Heart right ventricle (tissue), 16 donors: Measurements from ENCODE around the gene SH2D4B. TPM values are rescaled to one million over a fixed set of nuclear protein-coding genes. Genes with fewer than 3 reads are reported as not detected.

ENCODE experiments used
- ATAC-seq, 8 donors: fragments of 200-7000 bp; cut with Tn5 transposase; one replicate each; pipeline ENCODE4 v1.9.1; 2020; ENCODE audit warnings: mild to moderate bottlenecking in 8 of 8, moderate library complexity in 8 of 8, moderate number of reproducible peaks in 1 of 8
- DNase-seq, 2 donors: peaks; one replicate each; pipeline ENCODE4 v3.0.0-alpha.2; 2020
- H3K27ac ChIP-seq, 10 donors: fragments of 200-600 bp; sonication (generic) in 2 of 10; one replicate each; pipeline versions ENCODE4 v1.5.0 to v1.8.0; 2020 to 2022; ENCODE audit warnings: mild to moderate bottlenecking in 3 of 10
- H3K27me3 ChIP-seq, 7 donors: fragments of 200-600 bp; one replicate each; pipeline ENCODE4 v1.8.0; 2021 to 2022; ENCODE audit warnings: mild to moderate bottlenecking in 2 of 7
- H3K36me3 ChIP-seq, 9 donors: fragments of 200-600 bp; sonication (generic) in 1 of 9; one replicate each; pipeline versions ENCODE4 v1.5.0 to v1.8.0; 2020 to 2022; ENCODE audit warnings: mild to moderate bottlenecking in 2 of 9
- H3K4me1 ChIP-seq, 9 donors: fragments of 200-600 bp; sonication (generic) in 1 of 9; one replicate each; pipeline versions ENCODE4 v1.5.0 to v1.8.0; 2020 to 2022; ENCODE audit warnings: mild to moderate bottlenecking in 4 of 9
- H3K4me3 ChIP-seq, 10 donors: fragments of 200-600 bp; sonication (generic) in 2 of 10; one replicate each; pipeline versions ENCODE4 v1.5.0 to v1.8.0; 2020 to 2022; ENCODE audit warnings: mild to moderate bottlenecking in 7 of 10, moderate library complexity in 2 of 10
- H3K9me3 ChIP-seq, 11 donors: fragments of 200-600 bp in 10 of 11; sonication (generic) in 2 of 11; one replicate each; pipeline versions ENCODE4 v1.5.0 to v1.8.0; 2013 to 2022; ENCODE audit warnings: mild to moderate bottlenecking in 2 of 11, control low read depth in 1 of 11, moderate library complexity in 1 of 11
- CTCF ChIP-seq, 9 donors: fragments of 200-600 bp; sonication (generic) in 2 of 9; IDR thresholded peaks; one replicate each; pipeline versions ENCODE4 v1.5.0 to v1.8.0; 2021 to 2022; ENCODE audit warnings: antibody characterized with exemption in 9 of 9, mild to moderate bottlenecking in 5 of 9, moderate library complexity in 1 of 9
- WGBS, 2 donors: extraction: QIAGEN DNeasy Blood & Tissue Kit; methylation state at CpG; one replicate each; pipeline ENCODE4 v1.1.7; 2013; ENCODE audit warnings: inconsistent platforms in 1 of 2; 5-methylcytosine and 5-hydroxymethylcytosine counted together
- intact Hi-C, 10 donors: fragments of 100-400 bp; cut with DNase I; formaldehyde crosslinking; loops; one replicate each; pipeline versions ENCODE4 v1.11.1 to v1.14.2; 2022
- polyA plus RNA-seq, 2 donors: library from polyadenylated mRNA; stranded (reverse); fragments of 200-250 nt; gene quantifications; one replicate each; pipeline ENCODE4 v1.2.3, GENCODE V29; 2013
- total RNA-seq, 10 donors: library from RNA; stranded (reverse); fragmentation: NEBNext Ultra II Directional in 3 of 10; extraction: Animal tissue kit (Norgen Biotek cat#: 25700) in 3 of 10; gene quantifications; one replicate each; pipeline versions ENCODE4 v1.2.1 to v1.2.4, GENCODE V29; 2021 to 2023
- donor health status: Arrhythmogenic right ventricular cardiomyopathy.
- donor health status: ischemic (EF 13 %, LVEDD 7.1; RV severe dilation, severe dysfunction).
- donor health status: healthy with polysubstance abuse.
- donor health status: DM: no; HTN: yes; CAD: no.
- donor health status: DM: no; HTN: no; CAD: no.
- donor health status: ischemic (EF 25% LVEDD 6.9; RV normal size, moderate dysfunction).
- donor health status: ischemic (EF 25% LVEDD 5.7; RV mildly dilated, moderate dysfunction).
- donor health status: healthy.
- donor health status: DM: yes; HTN: yes; CAD: no.
- donor health status: Ischemic cardiomyopathy.
- donor health status: ischemic (EF 35%, LVEDD 5.7; RV mildly dilated, moderate dysfunction).
- donor health status: nonischemic (EF 11% LVEDD 7.7; RV severe dilation, severe dysfunction).
- donor health status: DM: yes; HTN: yes; CAD: no.
- donor health status: PGD.
- donor health status: ischemic (EF 29% LVEDD 5.4; RV normal size, mild dysfunction).
- donor health status: nonischemic (EF 23%, LVEDD 6.1; RV moderate dilation, normal function).

SH2D4B gene
- total and polyA plus RNA-seq, 12 donors, result not detected

- no peaks in the 10 kb centered on the region for H3K27me3 ChIP-seq
- H3K4me3 ChIP-seq, result no peak overlapping the region
- no peak for DNase-seq
- peaks cover 0 to 10% (median 0%) of the 10 kb centered on the region in 9 donors for H3K4me1 ChIP-seq
- H3K9me3 ChIP-seq, result no peaks in the 10 kb centered on the region
- no peak overlapping the region for H3K27ac ChIP-seq
- no peaks in the 10 kb centered on the region for H3K36me3 ChIP-seq
- intact Hi-C loops, result loop anchor here in 6 of 10 donors (10.0 kb wide), 3 partner anchors 225 to 285 kb away; no protein-coding TSS in a partner anchor
- no peak for ATAC-seq
- no peak for TF ChIP-seq CTCF (IDR thresholded peaks at IDR 0.05)
- WGBS, 2 donors, result 93 to 94% methylated on average over 2 of the region's 2 CpGs
Observed at GRCh38 chr10:80669485-80669884, 131.8 kb downstream of the SH2D4B start.

GRCh38 chr10:80670774-80671173 lies 133.1 kb downstream of the SH2D4B start:
- H3K4me1 ChIP-seq, result peaks cover 0 to 4% (median 0%) of the 10 kb centered on the region in 9 donors
- WGBS, 2 donors, result 93% methylated on average over 6 of the region's 6 CpGs
- H3K27me3 ChIP-seq, result no peaks in the 10 kb centered on the region
- H3K27ac ChIP-seq, result no peak overlapping the region
- H3K36me3 ChIP-seq, result no peaks in the 10 kb centered on the region
- intact Hi-C loops, result no loop called here
- H3K9me3 ChIP-seq, result no peaks in the 10 kb centered on the region
- no peak for TF ChIP-seq CTCF (IDR thresholded peaks at IDR 0.05)
- no peak for DNase-seq
- no peak overlapping the region for H3K4me3 ChIP-seq
- ATAC-seq, result no peak

- Histone ChIP-seq H3K4me1 (no peaks in the 10 kb centered on the region), H3K27me3 (no peaks in the 10 kb centered on the region), H3K36me3 (no peaks in the 10 kb centered on the region), H3K4me3 (no peak overlapping the region), H3K27ac (no peak overlapping the region), H3K9me3 (peaks cover 0 to 7% (median 0%) of the 10 kb centered on the region in 11 donors)
- WGBS, 2 donors, result 82 to 91% methylated on average over 5 of the region's 5 CpGs
- no peak for TF ChIP-seq CTCF (IDR thresholded peaks at IDR 0.05)
- ATAC-seq (no peak), DNase-seq (no peak)
- intact Hi-C loops, result no loop called here
Observed at GRCh38 chr10:80671847-80672246, 134.1 kb downstream of the SH2D4B start.

- TF ChIP-seq CTCF (IDR thresholded peaks at IDR 0.05), result no peak
- Histone ChIP-seq H3K27me3 (no peaks in the 10 kb centered on the region), H3K36me3 (no peaks in the 10 kb centered on the region), H3K27ac (no peak overlapping the region), H3K9me3 (peaks cover 0 to 7% (median 0%) of the 10 kb centered on the region in 11 donors), H3K4me3 (no peak overlapping the region), H3K4me1 (no peaks in the 10 kb centered on the region)
- ATAC-seq, result no peak
- DNase-seq, result no peak
- WGBS, 2 donors, result 88 to 90% methylated on average over 3 of the region's 3 CpGs
- intact Hi-C loops, result no loop called here
Observed at GRCh38 chr10:80672613-80673012, 134.9 kb downstream of the SH2D4B start.
